ENCODE measurements around the gene NBEA.

NBEA gene

GRCh38 chr13:35706281-35706680 is 764.2 kb downstream of the NBEA start:
- TF ChIP-seq TCF12 (IDR thresholded peaks at IDR 0.05; ENCODE audit: low read depth) (no peak), EGR1 (IDR thresholded peaks at IDR 0.05) (no peak), RAD21 (IDR thresholded peaks at IDR 0.05; ENCODE audit: low read depth) (no peak), USF1 (IDR thresholded peaks at IDR 0.05) (no peak)

- TF ChIP-seq EGR1 (IDR thresholded peaks at IDR 0.05) (no peak), EP300 (IDR thresholded peaks at IDR 0.05; ENCODE audit: borderline replicate concordance) (no peak), REST (IDR thresholded peaks at IDR 0.05; ENCODE audit: low read depth) (no peak), NFIC (IDR thresholded peaks at IDR 0.05) (no peak), CEBPB (IDR thresholded peaks at IDR 0.05) (no peak), RAD21 (IDR thresholded peaks at IDR 0.05; ENCODE audit: low read depth) (no peak), FOXM1 (IDR thresholded peaks at IDR 0.05; ENCODE audit: borderline replicate concordance, low read depth) (no peak), TCF12 (IDR thresholded peaks at IDR 0.05; ENCODE audit: low read depth) (no peak), CREB1 (IDR thresholded peaks at IDR 0.05; ENCODE audit: low read depth) (no peak)
Observed at GRCh38 chr13:35706721-35707120, 764.7 kb downstream of the NBEA start.

GRCh38 chr13:35711909-35712308 is 769.8 kb downstream of the NBEA start:
- no peak for TF ChIP-seq NFIC (IDR thresholded peaks at IDR 0.05)
- TF ChIP-seq FOXM1 (IDR thresholded peaks at IDR 0.05; ENCODE audit: borderline replicate concordance, low read depth), result no peak
- no peak for TF ChIP-seq YY1 (IDR thresholded peaks at IDR 0.05; ENCODE audit: low read depth)
- TF ChIP-seq RAD21 (IDR thresholded peaks at IDR 0.05; ENCODE audit: low read depth), result no peak
- TF ChIP-seq TCF12 (IDR thresholded peaks at IDR 0.05; ENCODE audit: low read depth), result no peak
- TF ChIP-seq EGR1 (IDR thresholded peaks at IDR 0.05), result no peak
- no peak for TF ChIP-seq TAF1 (IDR thresholded peaks at IDR 0.05; ENCODE audit: low read depth)
- no peak for TF ChIP-seq MAX (IDR thresholded peaks at IDR 0.05)
- TF ChIP-seq REST (IDR thresholded peaks at IDR 0.05; ENCODE audit: low read depth), result no peak
- no peak for TF ChIP-seq USF1 (IDR thresholded peaks at IDR 0.05)
- TF ChIP-seq CEBPB (IDR thresholded peaks at IDR 0.05), result no peak
- TF ChIP-seq TEAD4 (IDR thresholded peaks at IDR 0.05), result no peak
- no peak for TF ChIP-seq EP300 (IDR thresholded peaks at IDR 0.05; ENCODE audit: borderline replicate concordance)

- TF ChIP-seq NFIC (IDR thresholded peaks at IDR 0.05) (no peak), EP300 (IDR thresholded peaks at IDR 0.05; ENCODE audit: borderline replicate concordance) (no peak), USF1 (IDR thresholded peaks at IDR 0.05) (no peak), MAX (IDR thresholded peaks at IDR 0.05) (no peak), YY1 (IDR thresholded peaks at IDR 0.05; ENCODE audit: low read depth) (no peak), CREB1 (IDR thresholded peaks at IDR 0.05; ENCODE audit: low read depth) (no peak), TAF1 (IDR thresholded peaks at IDR 0.05; ENCODE audit: low read depth) (no peak), EGR1 (IDR thresholded peaks at IDR 0.05) (no peak), FOXM1 (IDR thresholded peaks at IDR 0.05; ENCODE audit: borderline replicate concordance, low read depth) (no peak), REST (IDR thresholded peaks at IDR 0.05; ENCODE audit: low read depth) (no peak), ZBTB7A (IDR thresholded peaks at IDR 0.05; ENCODE audit: low read depth) (no peak), TEAD4 (IDR thresholded peaks at IDR 0.05) (no peak), CEBPB (IDR thresholded peaks at IDR 0.05) (no peak), TCF12 (IDR thresholded peaks at IDR 0.05; ENCODE audit: low read depth) (no peak), RAD21 (IDR thresholded peaks at IDR 0.05; ENCODE audit: low read depth) (no peak)
Observed at GRCh38 chr13:35712907-35713761, 771.1 kb downstream of the NBEA start.

All from Ishikawa (cell line).